Activated T-helper 1 cell treated with anti-CD3 and anti-CD28 coated beads, Interleukin-2, amount 50 U/mL, for 16 hours (primary cell): ENCODE measurements around the gene UTP14C.
"Not testable (repeated sequence)": the region's sequence is repeated elsewhere in the genome, so short reads cannot be mapped to it uniquely, and the experiment has no call there.

Experiments used
- DNase-seq, 2 donors: peaks; one replicate each; pipeline ENCODE4 v3.0.0-alpha.2; 2020; ENCODE audit warnings: low read depth in 1 of 2, low spot score in 1 of 2

Gene UTP14C

DNA sequence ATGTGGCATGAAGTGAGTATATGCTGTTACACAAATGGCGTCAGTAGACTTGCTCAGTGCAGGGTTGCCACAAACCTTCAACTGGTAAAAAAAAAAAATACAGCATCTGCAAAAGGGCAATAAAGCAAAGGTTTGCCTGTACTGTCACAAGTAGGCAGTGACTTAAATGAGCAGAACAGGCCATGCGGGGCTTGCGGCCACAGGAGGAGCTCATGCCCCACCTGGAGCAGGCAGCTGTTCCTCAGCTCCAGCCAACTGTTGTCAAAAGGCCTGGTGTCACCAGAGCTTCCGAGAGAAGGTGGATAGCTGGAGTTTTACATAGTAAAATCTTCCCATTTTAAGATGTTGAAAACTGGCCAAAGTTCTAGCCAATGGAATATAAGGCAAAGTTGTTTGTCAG, 20.9 kb upstream of the UTP14C start:
- DNase-seq = no peak

DNA sequence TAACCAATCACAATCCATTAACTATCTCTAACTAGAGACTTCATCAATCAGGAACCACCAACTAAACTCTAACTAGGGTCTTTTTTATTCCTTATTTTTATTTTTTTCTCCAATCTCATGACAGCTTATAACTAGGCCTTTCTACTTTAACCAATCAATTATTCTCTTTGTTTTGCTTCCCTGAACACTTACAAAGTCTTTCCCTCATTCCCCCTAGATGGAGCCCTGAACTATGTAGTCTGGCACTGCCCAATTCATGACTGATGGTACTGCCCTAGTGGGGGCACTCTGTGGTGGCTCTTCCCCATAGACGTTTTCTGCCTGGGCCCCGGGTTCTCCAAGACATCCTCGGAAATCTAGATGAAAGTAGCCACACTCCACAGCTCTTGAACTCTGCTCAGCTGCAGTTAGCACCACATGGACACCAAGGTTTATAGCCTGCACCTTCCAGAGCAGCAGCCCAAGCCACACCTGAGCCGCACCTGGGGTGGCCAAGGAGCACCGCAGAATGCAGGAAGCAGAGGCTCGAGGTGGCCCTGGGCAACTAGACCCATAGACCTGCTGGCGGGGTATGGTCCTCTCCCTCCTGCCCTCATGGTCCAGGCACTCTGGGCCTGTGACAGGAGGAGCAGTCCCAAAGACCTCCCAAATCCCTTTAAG, 19.9 kb upstream of the UTP14C start:
- DNase-seq = no peak

DNA sequence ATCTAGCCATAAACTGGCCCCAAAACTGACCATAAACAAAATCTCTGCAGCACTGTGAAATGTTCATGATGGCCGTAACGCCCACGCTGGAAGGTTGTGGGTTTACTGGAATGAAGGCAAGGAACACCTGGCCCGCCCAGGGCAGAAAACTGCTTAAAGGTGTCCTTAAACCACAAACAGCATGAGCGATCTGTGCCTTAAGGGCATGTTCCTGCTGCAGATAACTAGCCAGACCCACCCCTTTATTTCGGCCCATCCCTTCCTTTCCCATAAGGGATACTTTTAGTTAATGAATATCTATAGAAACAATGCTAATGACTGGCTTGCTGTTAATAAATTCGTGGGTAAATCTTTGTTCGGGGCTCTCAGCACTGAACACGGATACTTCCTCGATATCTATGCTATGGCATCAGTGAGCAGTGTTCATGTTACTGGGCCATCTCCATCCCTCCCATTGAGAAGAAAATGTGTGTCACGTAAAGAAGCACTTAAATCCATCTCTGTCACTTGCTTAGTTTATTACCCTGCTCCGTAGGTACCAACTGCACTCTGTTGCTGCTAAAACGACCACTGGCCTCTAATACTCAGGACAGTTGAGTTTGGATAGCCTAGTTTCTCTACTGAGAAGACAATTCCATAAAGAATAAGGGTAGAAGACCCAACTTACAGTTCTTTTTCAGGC, 18.5 kb upstream of the UTP14C start:
- DNase-seq = no peak

DNA sequence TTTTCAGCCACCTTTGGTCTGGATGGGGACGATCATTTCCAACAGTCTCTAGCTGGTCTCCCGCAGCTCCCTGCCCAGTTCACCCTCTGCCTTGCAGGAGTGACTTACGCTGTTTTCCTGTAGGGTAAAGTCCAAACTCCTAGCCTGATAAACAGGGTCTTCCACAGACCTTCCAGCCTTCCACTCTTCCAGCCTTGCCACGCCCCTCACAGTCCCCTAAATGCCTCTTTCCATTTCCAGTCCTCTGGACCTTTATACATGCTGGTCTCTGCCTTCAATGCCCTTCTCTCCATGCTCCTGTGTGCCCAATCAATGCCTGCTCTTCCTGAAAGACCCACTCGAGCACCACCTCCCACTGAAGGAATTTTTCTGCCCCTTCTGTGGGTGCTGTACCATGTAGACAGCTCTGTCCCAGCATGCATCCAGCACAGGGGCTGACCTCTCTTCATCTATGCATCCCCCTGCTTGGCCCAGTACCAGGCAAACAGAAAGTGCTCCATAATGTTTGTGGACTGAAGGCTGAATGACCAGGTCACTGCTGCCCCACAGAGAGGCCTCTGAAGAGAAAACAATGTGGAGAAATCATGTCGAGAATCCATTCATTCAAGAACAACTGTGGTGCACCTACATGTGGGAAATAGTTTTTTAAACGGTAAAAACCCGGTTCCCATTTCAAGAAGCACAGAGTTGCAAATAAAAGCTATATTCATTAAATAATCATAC, 17.8 kb upstream of the UTP14C start:
- DNase-seq = no peak

DNA sequence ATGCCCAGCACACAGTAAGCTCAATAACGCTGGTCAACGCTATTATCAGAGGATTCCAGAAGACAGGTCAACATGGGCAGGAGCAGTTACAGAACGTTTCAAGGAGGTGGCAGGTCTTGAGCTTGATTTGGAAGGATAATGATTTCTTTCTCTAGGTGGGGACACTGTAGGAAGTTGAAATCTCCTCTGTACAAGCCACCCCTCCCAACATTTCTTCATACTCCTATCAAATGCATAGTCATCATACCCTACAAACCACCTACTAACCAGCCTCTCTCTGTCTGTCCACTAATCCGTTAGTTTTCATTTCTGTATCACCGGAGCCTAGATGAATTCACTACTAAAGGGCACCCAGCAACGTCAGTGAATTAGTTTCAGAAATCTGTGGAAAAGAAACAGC, 14.5 kb upstream of the UTP14C start:
- no peak for DNase-seq

DNA sequence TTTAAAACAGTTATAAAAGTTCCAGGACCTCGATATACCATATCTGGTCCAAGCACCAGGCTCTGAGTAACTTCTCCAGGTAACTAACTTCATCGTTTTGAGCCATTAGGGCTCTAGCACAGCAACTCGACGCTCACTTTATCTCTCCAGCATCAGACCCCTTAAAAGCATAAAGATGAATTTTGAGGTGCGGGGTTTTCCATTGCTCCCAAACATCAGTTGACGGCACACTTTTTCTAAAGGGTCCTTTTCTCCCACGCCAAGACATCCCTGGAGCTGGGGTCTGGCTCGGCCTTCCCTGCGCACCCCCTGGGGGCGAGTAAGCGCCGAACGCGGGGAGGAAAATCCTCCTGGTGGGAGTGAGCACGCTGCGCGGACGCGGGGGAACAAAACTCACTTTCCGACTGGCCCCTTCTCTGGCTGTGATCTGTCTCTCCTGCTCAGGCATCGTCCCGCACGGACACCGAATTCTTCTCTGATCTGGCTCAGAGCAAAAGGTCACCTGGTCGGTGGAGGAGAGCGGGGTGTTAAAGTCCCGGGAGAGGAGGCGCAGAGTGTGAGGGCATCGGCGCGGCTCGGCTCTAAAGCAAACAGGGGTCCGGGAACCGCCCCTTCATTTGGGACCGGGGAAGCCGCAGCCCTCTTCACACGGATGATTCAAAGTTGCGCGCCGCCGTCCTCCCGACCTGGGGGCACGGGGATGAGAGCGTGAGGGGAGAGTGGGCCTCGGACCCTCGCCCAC, 13.4 kb upstream of the UTP14C start, which contains the start of gene ATP7B:
ATP7B (minus strand) TSS at position 561 of the 742 bp plus-strand sequence; CDS start at position 448, 113 bp downstream.
- DNase-seq = peak in 1 of 2 donors; percentile 2

DNA sequence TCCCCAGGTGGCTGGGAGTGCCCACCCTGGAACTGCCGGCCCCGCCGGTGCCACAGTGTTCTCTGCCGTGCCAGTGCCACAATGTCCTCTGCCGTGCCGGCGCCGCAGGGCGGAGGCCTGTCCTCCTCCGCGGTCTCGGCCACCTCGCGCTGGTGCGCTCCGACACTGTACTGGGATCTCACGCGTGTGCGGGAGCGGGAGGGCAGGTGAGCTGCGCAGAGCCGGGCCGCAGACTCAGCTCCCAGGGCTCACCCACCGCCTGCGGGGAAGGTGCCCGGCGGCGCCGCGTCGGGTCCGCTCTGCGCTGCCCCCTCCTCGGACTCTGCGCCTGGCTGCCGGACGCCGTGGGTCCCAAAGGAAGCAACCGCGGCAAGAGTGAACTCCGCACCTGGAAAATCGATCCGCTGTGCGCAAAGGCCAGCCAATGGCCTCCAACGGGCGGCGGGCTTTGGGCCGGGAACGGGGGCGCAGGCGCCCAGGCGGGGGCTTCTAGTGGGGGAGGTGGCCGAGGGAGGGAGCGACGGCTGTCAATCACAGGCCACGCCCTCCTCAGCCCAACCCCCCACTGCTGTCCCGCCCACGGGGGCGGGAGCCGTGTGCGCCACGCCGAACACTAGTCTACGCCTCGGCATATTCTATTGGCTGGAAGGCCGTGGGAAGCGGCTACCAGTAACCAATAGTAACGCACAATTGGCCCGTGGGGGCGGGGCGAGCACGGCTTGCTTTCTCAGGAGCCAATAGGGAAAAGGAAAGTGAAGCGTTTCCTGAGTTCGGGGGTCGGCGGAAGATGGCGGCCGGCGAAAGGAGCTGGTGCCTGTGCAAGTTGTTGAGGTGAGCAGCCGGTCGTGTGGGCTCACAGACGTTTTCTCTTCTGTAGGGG, 12.6 kb upstream of the UTP14C start, which contains the start of gene ALG11:
ALG11 (plus strand) TSS at position 767 of the 880 bp plus-strand sequence; CDS start at position 788, 21 bp downstream.
- DNase-seq = peak; percentile 99

DNA sequence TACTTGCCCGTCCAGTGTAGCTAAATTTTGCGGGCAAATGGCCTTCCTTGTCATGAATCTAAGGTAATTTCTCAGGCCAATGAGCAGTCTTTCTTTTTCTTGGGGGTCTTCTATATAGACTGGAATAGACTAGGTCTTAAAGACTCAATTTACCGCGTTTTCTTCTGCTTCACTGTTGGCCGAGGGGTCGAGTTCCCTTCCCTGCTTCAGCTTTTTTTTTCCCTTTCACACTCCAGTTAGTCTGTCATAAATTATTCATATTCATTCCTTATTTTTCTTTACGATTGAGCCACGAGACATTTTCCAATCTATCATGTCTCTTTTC, 12.0 kb upstream of the UTP14C start:
- DNase-seq = no peak

DNA sequence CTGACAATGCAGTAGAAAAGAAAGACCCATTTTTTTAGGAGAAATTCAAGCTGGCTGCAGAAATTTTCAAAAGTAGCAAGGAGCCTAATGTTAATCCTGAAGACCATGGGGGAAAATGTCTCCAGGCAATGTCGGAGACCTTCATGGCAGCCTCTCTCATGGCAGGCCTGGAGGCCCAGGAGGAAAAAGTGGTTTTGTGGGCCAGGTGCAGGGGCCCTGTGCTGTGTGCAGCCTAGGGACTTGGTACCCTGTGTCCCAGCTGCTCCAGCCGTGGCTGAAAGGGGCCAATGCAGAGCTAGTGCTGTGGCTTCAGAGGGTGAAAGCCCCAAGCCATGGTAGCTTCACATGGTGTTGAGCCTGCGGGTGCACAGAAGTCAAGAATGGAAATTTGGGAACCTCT, 8.2 kb upstream of the UTP14C start:
- DNase-seq = no peak

DNA sequence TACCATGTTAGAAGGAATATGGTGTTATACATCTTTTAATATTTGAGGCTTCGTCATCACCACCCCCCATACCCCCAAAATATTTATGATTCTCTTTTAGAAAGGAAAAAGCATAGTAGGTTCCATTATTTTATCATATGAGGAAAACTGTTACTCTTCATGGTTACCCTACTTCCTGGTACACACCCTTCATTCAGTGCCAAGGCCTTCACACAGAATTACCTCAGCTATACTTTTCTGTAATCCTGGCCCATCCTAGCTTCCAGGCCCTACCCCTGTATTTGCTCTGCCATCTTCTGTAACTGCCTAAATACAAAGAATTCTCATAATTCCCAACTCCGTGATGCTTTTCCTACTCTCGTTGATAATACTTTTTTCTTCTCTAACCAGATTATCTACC, 4.3 kb upstream of the UTP14C start:
- DNase-seq = no peak

DNA sequence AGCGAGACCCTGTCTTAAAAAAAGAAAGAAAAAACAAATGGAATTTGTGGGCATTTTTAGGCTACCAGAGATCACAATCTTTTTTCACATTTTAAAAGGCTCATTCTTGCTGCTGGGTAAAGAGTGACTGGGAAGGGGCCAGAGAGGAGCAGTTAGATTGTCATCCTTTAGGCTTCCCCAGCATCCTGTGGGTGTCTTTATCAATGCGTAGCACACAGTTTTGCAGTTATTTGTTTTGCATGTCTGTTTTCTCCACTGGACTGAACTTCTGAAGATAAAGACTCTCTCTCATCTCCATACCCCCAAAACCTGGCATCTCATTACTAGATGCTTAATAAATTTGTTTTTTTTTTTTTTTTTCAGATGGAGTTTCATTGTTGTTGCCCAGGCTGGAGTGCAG, 2.1 kb upstream of the UTP14C start:
- DNase-seq = no peak

DNA sequence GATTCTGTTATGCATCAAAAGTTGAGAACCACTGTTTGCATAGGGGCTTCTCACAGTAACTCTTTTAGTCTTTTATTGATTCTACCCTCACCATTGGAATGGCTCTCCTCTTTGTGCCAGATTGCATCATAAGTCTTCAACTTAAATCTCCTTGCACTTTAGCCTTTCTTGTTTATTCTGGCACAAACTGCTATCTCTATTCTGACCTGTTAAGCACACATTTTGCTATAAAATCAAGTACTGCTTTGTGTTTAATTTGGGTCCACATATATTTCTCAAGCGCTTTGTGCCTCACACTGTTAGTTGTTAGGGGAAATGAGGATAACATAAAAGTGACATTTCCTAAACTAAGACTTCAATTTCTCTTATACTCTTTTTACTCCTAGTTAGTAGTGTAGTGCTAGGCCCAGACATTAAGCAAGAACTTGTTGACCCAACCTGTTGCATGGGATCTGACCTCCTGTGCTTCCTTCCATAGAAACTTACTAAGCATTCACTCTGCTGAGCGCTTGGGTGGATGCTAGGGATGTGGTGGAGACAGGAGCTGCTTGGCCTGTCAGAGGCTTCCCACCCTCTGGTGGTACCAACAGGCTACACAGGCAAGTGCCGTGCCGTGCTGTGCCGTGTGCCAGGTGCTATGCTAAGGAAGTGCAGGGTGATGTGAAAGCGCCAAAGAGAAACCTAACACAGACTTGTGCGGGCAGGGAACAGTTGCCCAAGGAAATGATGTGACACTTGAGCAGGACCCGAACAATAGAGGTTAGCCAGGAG, 1.2 kb downstream of the UTP14C start:
- DNase-seq = no peak

DNA sequence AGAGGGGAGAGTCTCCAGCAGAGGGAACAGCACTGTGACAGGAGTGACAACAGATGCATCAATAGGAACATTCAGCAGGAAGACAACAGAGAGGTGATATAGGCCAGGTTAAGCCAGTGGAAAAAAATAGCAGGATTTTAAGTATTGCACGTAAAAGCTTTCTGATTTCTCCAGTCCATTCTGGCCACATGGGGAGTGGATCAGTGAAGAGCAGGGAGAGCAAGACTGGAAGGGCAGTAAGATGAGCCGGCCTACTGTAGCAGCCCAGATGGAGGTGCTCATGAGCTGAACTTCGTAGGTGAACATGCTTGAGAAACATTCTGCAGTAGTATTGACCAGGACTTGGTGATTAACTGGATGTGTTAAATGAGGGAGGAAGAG, 1.7 kb downstream of the UTP14C start:
- no peak for DNase-seq

DNA sequence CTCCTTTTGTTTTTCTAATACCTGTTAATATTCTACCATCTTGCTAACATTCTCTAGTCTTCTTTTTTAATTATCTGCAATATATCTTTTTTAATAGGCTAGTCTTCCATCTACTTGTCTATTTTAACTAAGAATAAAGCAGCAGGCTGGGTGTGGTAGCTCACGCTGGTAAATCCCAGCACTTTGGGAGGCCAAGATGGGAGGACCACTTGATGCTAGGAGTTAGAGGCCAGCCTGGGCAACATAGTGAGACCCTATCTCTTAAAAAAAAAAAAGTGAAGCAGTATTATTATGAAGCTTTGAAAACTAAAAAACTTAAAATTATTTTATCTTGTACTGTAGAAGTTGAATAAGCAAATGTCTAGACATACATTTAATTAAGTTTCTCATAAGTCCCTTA, 3.3 kb downstream of the UTP14C start:
- no peak for DNase-seq

DNA sequence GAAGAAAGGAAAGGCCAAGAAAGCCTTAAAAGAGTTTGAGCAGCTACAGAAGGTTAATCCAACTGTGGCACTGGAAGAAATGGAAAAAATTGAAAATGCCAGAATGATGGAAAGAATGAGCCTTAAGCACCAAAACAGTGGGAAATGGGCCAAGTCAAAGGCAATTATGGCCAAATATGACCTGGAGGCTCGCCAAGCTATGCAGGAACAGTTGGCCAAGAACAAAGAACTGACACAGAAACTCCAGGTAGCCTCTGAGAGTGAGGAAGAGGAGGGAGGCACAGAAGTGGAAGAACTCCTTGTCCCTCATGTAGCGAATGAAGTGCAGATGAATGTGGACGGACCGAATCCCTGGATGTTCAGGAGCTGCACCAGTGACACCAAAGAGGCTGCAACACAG, 5.1 kb downstream of the UTP14C start:
- DNase-seq = no peak

DNA sequence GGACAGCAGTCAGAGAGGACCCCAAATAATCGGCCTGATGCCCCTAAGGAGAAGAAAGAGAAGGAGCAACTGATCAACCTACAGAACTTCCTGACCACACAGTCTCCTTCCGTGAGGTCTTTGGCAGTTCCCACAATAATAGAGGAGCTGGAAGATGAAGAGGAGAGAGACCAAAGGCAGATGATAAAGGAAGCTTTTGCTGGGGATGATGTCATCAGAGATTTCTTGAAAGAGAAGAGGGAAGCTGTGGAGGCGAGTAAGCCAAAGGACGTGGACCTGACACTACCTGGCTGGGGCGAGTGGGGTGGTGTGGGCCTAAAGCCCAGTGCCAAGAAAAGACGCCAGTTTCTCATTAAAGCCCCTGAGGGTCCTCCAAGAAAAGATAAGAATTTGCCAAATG, 5.9 kb downstream of the UTP14C start:
- not testable (repeated sequence) for DNase-seq

DNA sequence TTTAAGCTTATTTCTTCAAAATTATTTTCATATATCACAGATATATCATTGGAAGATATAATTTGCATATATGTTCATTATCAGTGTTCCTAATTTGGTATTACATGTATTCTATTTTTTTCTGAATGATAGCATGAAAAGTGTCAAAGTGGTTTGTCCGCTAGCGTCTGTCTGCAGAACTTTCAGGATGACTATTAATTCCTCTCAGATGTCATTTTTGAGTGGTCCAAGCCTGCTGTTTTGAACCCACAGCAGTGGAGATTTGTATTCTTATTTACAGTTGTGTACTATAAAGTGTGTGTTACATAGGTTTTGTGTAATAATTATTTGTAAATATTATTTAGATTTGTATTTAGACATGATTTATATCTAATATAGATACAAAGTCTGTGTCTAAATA, 8.5 kb downstream of the UTP14C start:
- DNase-seq = no peak

DNA sequence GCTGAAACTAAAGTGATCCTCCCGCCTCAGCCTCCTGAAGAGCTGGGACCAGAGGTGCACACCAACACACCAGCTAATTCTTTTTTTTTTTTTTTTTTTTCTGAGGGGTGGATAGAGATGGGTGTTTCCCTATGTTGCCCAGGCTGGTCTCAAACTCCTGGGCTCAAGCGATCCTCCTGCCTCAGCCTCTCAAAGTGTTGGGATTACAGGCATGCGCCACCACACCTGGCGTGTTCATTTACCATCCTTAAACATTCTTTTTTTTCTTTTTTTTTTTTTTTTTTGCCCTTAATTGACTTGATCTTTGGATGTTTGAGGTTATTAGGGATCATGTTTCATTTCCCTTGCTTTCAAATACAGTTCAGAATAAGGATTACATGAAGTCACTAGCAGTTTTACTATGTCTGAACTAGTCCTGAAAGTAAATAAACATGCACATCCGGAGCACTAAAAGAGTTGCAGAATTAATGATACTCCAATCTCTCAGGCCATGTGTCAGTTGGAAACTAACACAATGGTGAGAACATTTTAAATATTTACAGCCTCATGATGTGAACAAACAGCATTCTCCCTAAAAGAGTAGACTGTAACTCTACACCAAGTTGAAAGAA, 10.2 kb downstream of the UTP14C start:
- DNase-seq = no peak

DNA sequence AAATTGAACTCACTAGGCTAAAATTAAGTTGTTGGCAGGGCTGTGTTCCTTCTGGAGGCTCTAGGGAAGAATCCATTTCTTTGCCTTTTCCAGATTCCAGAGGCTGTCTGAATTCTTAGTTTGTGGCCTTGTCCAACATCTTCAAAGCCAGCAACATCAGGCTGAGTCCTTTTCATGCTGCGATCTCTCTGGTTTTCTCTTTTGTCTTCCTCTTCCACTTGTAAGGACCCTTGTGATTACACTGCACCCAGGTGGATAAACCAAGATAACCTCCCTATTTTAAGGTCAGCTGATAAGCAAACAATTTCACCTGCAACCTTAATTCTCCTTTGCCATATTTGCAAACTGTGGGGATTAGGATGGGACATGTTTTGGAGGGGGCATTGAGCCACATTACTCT, 11.5 kb downstream of the UTP14C start:
- DNase-seq = no peak

DNA sequence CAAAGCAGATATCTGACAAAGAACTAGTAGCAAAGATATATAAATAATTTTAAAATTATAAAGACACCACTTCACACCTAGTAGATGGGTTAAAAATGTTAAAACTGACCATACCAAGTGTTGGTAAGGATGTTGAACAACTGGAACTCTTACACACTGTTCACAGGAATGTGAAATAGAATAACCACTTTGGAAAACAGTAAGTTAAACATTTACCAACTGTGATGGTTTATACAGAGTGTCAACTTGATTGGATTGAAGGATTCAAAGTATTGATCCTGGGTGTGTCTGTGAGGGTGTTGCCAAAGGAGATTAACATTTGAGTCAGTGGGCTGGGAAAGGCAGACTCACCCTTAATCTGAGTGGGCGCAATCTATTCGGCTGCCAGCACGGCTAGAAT, 19.2 kb downstream of the UTP14C start:
- no peak for DNase-seq
